ENCODE data around the gene SDHAF4.
A peak's percentile ranks its signal among the peaks of the same experiment; 100 is the strongest.
"Not testable (repeated sequence)": the region's sequence is repeated elsewhere in the genome, so short reads cannot be mapped to it uniquely, and the experiment has no call there.

Gene SDHAF4

DNA sequence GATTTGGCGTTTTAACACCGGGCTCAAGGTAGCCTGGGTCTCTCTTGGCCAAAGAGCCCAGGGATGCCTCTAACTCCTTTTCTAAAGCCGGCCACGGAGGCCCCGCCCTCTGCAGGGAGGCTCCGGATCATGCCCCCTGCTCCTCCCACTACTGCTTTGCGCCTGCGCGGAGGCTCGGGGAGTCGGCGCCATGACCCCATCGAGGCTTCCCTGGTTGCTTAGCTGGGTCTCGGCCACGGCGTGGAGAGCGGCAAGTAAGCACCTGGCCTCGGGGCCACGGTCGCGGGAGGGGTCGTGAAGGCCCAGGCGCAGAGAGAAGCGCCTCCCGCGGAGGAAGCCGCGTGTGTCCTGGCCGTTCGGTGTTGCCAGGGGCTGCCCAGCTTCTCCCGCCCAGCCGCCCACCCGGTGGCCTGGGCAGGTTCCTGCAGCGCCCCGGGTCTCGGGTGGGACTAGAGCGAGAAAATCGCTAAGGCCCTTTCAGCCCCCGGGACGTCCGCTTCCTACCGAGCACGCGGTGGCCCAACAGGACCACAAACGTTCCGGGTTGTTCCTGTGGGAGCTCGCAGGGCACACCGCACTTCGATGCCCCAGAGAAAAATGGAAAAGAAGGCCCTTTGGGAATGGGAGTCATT is at the start of gene SDHAF4:
SDHAF4 (plus strand) TSS at position 180 of the 632 bp plus-strand sequence; CDS start at position 191, 11 bp downstream.
- DNase-seq = peak; percentile 82

- DNase-seq = no peak
Measured at GRCh38 chr6:70518723-70519122, 48.0 kb upstream of the SDHAF4 start.

GRCh38 chr6:70520575-70520974 is 46.2 kb upstream of the SDHAF4 start:
- peak; percentile 1 for DNase-seq

- DNase-seq = no peak
Measured at GRCh38 chr6:70524721-70525286, 41.9 kb upstream of the SDHAF4 start.

GRCh38 chr6:70527071-70527737 is 39.5 kb upstream of the SDHAF4 start:
- DNase-seq = no peak

DNA sequence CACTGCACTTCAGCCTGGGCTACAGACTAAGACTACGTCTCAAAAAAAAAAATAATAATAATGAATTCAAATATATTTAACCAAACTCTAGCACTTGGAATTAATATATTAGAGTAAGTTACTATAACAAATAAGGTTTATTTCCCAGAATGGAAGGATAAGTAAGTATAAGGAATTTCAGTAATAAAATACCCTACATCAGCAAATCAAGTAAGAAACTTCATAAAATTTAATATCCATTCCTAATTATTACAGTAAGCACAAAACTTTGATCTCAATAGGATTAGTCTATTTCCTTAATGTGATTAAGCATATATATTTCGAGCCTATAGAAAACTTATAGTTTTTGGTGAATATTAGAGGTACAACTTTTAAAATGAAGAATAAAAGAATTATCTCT is 36.7 kb upstream of the SDHAF4 start:
- no peak for DNase-seq

DNA sequence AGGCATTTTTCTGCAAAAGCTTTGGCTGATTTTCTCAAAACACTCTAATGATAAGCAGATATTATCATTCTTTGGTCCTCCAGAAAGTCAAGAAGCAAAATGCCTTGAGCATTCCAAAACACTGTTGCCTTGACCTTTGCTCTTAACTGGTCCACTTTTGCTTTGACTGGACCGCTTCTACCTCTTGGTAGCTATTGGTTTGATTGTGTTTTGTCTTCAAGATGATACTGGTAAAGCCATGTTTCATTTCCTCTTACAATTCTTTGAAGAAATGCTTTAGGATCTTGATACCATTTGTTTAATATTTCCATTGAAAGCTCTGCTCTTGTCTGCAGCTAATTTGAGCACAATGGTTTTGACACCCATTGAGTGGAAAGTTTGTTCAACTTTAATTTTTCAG is 35.6 kb upstream of the SDHAF4 start:
- no peak for DNase-seq

DNA sequence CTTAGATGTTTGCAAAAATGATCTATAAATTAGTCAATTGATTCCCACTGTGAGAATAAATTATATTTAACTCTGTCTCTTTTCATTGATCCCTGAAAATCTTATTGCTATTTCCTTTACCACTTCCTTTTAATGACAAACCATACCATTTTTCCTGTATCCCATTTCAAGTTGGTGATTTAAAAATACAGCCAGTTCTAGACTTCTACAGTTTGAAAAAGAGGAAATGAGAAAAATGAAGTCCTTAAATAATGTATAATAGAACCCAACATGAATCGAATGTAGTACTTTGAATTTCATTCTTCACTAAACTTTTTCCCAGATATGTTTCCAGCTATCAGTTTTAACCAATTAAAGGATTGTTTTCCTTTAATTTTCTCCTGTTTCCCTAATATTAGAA is 29.5 kb upstream of the SDHAF4 start:
- no peak for DNase-seq

GRCh38 chr6:70538376-70538775 is 28.4 kb upstream of the SDHAF4 start:
- DNase-seq = no peak

GRCh38 chr6:70547313-70547712 is 19.4 kb upstream of the SDHAF4 start:
- DNase-seq = no peak

GRCh38 chr6:70547905-70548304 is 18.8 kb upstream of the SDHAF4 start:
- DNase-seq = no peak

- DNase-seq = no peak
Measured at GRCh38 chr6:70549327-70549726, 17.4 kb upstream of the SDHAF4 start.

- no peak for DNase-seq
Measured at GRCh38 chr6:70551566-70551965, 15.2 kb upstream of the SDHAF4 start.

DNA sequence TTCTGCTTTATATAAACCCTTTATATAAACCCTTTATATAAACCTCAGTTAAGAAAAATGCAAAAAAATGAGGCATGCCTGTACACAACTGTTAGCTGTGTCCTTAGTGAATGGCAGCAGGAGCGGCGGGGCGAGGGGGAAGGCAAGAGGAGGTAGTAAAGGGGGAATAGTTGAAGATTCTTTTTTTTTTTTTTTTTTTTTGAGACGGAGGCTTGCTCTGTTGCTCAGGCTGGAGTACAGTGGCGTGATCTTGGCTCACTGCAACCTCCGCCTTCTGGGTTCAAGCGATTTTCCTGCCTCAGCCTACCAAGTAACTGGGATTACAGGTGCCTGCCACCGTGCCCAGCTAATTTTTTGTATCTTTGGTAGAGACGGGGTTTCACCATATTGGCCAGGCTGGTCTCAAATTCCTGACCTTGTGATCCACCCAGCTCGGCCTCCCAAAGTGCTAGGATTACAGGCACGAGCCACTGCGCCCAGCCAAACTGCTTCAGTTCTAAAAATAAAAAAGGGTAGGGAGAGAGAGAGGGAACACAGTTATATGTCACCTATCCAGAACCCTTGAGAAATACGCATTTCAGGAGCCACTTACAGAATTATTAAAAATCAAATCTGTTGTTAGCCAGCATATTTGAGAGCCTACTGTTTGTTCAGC is 14.3 kb upstream of the SDHAF4 start:
- not testable (repeated sequence) for DNase-seq

DNA sequence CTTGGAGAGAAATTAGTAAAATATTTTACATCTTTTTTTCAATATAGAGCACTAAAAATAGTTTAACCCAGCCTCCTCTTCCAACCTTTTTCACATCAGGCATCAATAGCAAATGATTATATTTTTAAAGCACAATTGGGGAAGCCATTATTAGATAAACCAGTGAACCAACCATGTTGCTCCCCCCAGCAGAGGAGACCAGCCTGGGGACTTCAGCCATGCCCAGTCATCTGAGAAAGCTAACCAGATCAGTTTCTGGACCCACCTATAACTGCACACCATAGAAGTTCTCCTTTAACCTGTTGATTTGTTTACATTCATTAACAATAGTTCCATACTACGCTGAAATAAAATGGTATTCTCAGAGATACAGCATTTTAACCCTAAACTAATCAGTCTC is 13.8 kb upstream of the SDHAF4 start:
- DNase-seq = no peak

GRCh38 chr6:70557998-70558397 is 8.7 kb upstream of the SDHAF4 start:
- no peak for DNase-seq

GRCh38 chr6:70562401-70562800 is 4.3 kb upstream of the SDHAF4 start:
- DNase-seq = not testable (repeated sequence)

DNA sequence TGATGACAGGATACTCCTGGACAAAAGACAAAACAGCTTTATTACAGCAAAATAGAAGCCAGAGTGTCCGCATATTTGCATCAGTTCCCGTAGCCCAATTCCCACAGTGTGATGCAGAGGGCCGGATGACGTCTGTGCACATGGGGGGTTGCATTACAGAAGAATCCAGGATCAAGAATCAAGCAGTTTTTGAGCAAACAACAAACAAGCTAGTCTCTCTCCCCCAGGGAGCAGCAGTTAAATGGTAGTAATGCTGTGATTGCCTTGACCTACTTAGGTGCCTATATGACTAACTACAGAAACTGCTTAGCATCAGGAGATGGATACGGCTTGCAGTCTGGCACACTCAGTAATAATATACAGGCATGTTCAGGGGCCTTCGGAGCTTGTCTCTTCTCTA is 3.2 kb upstream of the SDHAF4 start:
- no peak for DNase-seq

GRCh38 chr6:70574643-70575042 is 7.9 kb downstream of the SDHAF4 start:
- no peak for DNase-seq

DNA sequence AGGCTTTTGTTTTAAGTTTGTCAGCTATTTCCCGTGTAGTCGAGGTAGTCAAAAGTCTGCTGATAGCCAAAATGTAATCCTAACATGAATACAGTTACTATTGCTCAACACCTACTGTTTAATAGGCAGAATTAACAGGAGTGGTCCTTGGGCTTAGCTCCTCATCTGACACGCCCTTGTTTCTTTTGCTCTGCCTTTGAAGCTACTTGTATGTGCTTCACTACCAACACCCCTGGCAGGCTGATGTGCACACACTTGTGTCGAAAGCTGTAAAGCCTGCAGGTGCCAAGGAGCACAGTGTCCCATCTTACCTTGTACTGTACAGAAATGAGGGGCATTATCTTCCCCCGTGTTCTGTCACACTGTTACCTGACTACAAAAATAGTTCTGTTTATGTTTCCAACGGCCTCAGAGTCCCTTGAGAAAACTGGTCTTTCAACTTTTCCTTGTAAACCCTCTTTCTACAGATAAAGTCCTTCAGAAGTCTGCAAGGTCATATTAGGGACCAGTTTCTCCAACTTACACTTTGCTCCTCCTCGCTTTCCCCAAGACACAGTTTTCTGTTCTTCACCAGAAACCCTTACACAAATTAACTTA is 9.3 kb downstream of the SDHAF4 start:
- DNase-seq = no peak

DNA sequence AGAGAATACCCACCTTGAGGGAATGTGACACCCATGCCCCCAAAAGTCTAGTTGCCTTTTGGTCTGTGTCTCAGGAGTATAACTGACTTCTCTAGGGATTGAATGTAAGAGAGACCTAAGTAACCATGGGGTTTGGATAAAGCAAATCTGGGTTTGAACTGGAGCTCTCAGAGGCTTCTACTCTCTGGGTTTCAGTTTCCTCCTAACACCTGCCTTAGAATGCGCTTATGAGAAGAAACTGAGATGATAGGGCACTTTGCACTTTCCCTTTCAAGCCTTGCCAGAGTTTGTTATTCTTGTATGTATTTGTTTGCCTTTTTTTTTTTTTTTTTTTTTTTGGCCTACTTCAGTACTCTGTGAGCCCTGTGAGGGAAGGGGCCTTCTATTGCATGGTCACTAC is 19.4 kb downstream of the SDHAF4 start:
- DNase-seq = no peak

GRCh38 chr6:70590400-70590799 is 23.7 kb downstream of the SDHAF4 start:
- DNase-seq = no peak

- DNase-seq = no peak
Measured at GRCh38 chr6:70592391-70593117, 25.8 kb downstream of the SDHAF4 start.
